ENCODE measurements around the gene SLC11A1. TPM values are rescaled to one million over a fixed set of nuclear protein-coding genes. Genes with fewer than 3 reads are reported as not detected.

The SLC11A1 gene
- total and polyA plus RNA-seq, 4 donors, result 1.9 to 56.1 (median 22.1) TPM

DNA sequence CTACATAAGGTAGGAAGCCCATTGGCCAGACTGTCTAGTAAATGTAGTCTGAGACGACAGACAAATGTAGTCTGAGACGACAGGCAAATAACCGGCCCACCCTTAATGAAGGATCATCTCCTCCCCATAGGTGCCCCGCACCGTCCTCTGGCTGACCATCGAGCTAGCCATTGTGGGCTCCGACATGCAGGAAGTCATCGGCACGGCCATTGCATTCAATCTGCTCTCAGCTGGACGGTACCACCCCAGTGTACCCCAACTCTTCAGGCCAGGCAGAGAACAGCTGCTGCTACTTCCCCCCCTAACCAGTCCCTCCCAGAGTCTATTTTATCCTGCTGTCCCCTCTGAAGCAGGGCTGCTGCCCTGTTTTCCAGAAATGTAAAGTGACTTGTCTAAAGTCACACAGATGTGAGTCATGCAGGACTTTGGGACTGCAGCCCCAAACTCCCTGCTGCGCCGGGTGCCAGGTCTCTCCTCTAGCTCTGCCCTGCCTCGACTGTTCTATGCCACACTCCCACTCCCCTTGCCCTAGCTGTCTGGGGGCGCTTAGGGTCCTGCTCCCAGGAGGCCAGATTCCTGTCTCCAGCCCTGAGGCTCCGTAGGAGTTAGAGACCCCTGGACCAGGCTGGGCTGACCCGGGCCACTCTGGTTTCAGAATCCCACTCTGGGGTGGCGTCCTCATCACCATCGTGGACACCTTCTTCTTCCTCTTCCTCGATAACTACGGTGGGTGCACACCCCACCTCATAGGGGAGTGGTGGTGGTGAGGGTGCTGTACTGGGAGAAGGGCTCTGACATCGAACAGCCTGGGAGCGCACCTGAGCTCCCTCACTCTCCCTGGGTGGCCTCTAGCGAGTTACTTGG lies 4.7 kb downstream of the SLC11A1 start:
- H3K4me3 ChIP-seq (ENCODE audit: low read length in 2 of 2), result no peak overlapping the region
- no peaks in the 10 kb centered on the region for H3K9me3 ChIP-seq (ENCODE audit: control insufficient read depth, low read length)
- H3K36me3 ChIP-seq (ENCODE audit: control insufficient read depth in 1 of 2, insufficient read depth in 2 of 2, low read length in 1 of 2), result no peaks in the 10 kb centered on the region
- no peak overlapping the region for H3K27ac ChIP-seq (ENCODE audit: low read depth in 1 of 2, low read length in 2 of 2)
- no peaks in the 10 kb centered on the region for H3K4me1 ChIP-seq (ENCODE audit: control insufficient read depth in 1 of 2, insufficient read depth in 2 of 2, low read length in 2 of 2)
- DNase-seq (no peak), ATAC-seq (ENCODE audit: low FRiP score) (peak; percentile 4)
- WGBS, 2 donors, result 87 to 89% methylated on average over 23 of the region's 23 CpGs
- intact Hi-C loops (cut with DNase I), result no loop called here
- no peaks in the 10 kb centered on the region for H3K27me3 ChIP-seq (ENCODE audit: control insufficient read depth in 1 of 2, insufficient read depth in 2 of 2, low read length in 1 of 2)

DNA sequence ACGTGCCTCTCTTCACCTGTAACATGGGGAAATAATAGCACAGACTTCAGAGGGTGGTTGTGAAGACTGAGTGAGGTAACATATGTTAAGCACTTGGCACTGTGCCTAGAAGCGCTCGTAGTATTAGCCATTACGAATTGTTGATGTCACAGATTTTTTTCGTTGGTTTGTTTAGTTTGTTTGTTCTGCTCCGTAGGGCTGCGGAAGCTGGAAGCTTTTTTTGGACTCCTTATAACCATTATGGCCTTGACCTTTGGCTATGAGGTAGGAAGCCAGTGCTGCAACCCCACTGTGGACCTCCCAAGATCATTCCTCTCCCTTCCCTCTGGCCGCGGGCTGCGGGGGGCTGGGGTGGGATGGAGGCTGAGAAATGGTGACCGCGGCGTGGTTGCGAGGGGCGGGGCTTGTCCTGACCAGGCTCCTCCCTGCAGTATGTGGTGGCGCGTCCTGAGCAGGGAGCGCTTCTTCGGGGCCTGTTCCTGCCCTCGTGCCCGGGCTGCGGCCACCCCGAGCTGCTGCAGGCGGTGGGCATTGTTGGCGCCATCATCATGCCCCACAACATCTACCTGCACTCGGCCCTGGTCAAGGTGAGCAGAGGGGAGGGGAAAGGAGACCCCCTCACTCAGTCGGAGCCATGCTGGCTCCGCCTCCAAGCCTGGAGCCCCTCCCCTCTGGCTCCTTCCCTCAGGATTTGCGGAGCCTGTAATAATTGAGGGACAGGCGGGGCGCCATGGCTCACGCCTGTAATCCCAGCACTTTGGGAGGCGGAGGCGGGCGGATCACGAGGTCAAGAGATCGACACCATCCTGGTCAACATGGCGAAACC lies 5.5 kb downstream of the SLC11A1 start:
- DNase-seq (peak; percentile 67 to 87), ATAC-seq (ENCODE audit: low FRiP score) (peak; percentile 81)
- Histone ChIP-seq H3K36me3 (ENCODE audit: control insufficient read depth in 1 of 2, insufficient read depth in 2 of 2, low read length in 1 of 2) (no peaks in the 10 kb centered on the region), H3K4me1 (ENCODE audit: control insufficient read depth in 1 of 2, insufficient read depth in 2 of 2, low read length in 2 of 2) (no peaks in the 10 kb centered on the region), H3K27ac (ENCODE audit: low read depth in 1 of 2, low read length in 2 of 2) (no peak overlapping the region), H3K4me3 (ENCODE audit: low read length in 2 of 2) (no peak overlapping the region), H3K27me3 (ENCODE audit: control insufficient read depth in 1 of 2, insufficient read depth in 2 of 2, low read length in 1 of 2) (no peaks in the 10 kb centered on the region), H3K9me3 (ENCODE audit: control insufficient read depth, low read length) (no peaks in the 10 kb centered on the region)
- 19 to 22% methylated on average over 36 to 38 of the region's 38 CpGs for WGBS, 2 donors
- intact Hi-C loops (cut with DNase I), result no loop called here

DNA sequence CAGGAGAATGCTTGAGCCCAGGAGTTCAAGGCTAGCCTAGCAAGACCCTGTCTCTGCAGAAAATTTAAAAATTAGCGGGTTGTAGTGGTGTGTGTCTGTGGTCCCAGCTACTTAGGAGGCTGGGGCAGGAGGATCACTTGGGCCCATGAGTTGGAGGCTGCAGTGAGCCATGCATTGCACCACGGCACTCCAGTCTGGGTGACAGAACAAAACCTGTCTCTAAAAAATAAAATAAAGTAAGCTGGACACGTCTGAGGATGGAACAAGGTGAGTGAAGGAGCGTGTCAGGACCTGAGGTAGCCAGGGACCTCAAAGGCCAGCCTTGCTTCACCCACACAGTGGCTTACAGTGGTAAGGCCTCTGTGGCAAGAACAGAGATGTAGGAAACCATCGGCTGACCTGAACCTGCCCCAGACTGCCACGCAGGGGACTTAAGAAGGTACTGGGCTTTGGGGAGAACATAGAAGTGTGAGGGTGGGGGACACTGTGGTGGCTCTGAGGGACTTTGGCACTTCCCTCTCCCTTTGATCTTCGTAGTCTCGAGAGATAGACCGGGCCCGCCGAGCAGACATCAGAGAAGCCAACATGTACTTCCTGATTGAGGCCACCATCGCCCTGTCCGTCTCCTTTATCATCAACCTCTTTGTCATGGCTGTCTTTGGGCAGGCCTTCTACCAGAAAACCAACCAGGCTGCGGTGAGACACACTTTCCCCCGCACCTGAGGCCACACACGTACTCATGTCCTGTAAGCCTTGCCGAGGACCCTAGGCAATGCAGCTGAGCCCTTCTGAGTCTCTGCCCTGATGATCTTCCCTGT lies 7.5 kb downstream of the SLC11A1 start:
- Histone ChIP-seq H3K36me3 (ENCODE audit: control insufficient read depth in 1 of 2, insufficient read depth in 2 of 2, low read length in 1 of 2) (no peaks in the 10 kb centered on the region), H3K27me3 (ENCODE audit: control insufficient read depth in 1 of 2, insufficient read depth in 2 of 2, low read length in 1 of 2) (no peaks in the 10 kb centered on the region), H3K9me3 (ENCODE audit: control insufficient read depth, low read length) (no peaks in the 10 kb centered on the region), H3K4me1 (ENCODE audit: control insufficient read depth in 1 of 2, insufficient read depth in 2 of 2, low read length in 2 of 2) (no peaks in the 10 kb centered on the region), H3K27ac (ENCODE audit: low read depth in 1 of 2, low read length in 2 of 2) (no peak overlapping the region), H3K4me3 (ENCODE audit: low read length in 2 of 2) (no peak overlapping the region)
- DNase-seq (no peak), ATAC-seq (ENCODE audit: low FRiP score) (no peak)
- WGBS, 2 donors, result 95 to 96% methylated on average over 17 of the region's 17 CpGs
- intact Hi-C loops (cut with DNase I), result loop anchor here in 1 of 2 donors (10.0 kb wide), 1 partner anchor 205 kb away; no protein-coding TSS in a partner anchor

DNA sequence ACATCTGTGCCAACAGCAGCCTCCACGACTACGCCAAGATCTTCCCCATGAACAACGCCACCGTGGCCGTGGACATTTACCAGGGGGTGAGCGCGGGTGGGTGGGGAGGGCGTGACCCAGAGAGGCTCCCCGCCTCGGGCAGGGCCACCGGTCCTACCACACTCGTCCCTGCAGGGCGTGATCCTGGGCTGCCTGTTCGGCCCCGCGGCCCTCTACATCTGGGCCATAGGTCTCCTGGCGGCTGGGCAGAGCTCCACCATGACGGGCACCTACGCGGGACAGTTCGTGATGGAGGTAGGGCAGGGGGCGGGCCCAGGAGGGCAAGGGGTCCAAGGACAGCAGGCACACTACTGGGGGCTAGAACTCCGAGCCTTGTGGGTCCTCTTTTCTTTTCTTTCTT lies 9.1 kb downstream of the SLC11A1 start:
- 96% methylated on average over 23 of the region's 23 CpGs for WGBS, 2 donors
- H3K9me3 ChIP-seq (ENCODE audit: control insufficient read depth, low read length), result no peaks in the 10 kb centered on the region
- no peak overlapping the region for H3K4me3 ChIP-seq (ENCODE audit: low read length in 2 of 2)
- no peaks in the 10 kb centered on the region for H3K4me1 ChIP-seq (ENCODE audit: control insufficient read depth in 1 of 2, insufficient read depth in 2 of 2, low read length in 2 of 2)
- no peaks in the 10 kb centered on the region for H3K36me3 ChIP-seq (ENCODE audit: control insufficient read depth in 1 of 2, insufficient read depth in 2 of 2, low read length in 1 of 2)
- ATAC-seq (ENCODE audit: low FRiP score) (no peak), DNase-seq (no peak)
- intact Hi-C loops (cut with DNase I), result loop anchor here in 1 of 2 donors (10.0 kb wide), 1 partner anchor 206 kb away; no protein-coding TSS in a partner anchor
- H3K27ac ChIP-seq (ENCODE audit: low read depth in 1 of 2, low read length in 2 of 2), result no peak overlapping the region
- H3K27me3 ChIP-seq (ENCODE audit: control insufficient read depth in 1 of 2, insufficient read depth in 2 of 2, low read length in 1 of 2), result no peaks in the 10 kb centered on the region

DNA sequence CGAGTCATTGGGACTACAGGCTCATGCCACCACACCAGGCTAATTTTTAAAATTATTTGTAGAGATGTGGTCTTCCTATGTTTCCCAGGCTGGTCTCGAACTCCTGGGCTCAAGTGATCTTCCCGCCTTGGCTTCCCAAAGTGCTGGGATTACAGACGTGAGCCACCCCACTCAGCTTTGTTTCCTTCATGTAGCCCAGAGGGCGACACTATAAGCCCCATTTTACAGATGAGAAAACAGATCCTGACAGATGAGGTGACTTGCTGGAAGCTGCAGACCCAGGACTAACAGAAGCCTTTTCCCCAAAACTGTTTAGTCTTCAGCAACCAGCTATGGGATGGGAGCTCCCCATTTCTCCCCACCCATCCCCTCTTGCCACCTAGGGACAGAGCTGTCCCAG lies 10.4 kb downstream of the SLC11A1 start:
- Histone ChIP-seq H3K27me3 (ENCODE audit: control insufficient read depth in 1 of 2, insufficient read depth in 2 of 2, low read length in 1 of 2) (no peaks in the 10 kb centered on the region), H3K27ac (ENCODE audit: low read depth in 1 of 2, low read length in 2 of 2) (no peak overlapping the region), H3K4me1 (ENCODE audit: control insufficient read depth in 1 of 2, insufficient read depth in 2 of 2, low read length in 2 of 2) (no peaks in the 10 kb centered on the region), H3K4me3 (ENCODE audit: low read length in 2 of 2) (no peak overlapping the region), H3K36me3 (ENCODE audit: control insufficient read depth in 1 of 2, insufficient read depth in 2 of 2, low read length in 1 of 2) (no peaks in the 10 kb centered on the region), H3K9me3 (ENCODE audit: control insufficient read depth, low read length) (no peaks in the 10 kb centered on the region)
- DNase-seq, result no peak
- intact Hi-C loops (cut with DNase I), result loop anchor here in 1 of 2 donors (10.0 kb wide), 1 partner anchor 208 kb away; no protein-coding TSS in a partner anchor
- 92 to 93% methylated on average over 5 of the region's 5 CpGs for WGBS, 2 donors
- no peak for ATAC-seq (ENCODE audit: low FRiP score)

DNA sequence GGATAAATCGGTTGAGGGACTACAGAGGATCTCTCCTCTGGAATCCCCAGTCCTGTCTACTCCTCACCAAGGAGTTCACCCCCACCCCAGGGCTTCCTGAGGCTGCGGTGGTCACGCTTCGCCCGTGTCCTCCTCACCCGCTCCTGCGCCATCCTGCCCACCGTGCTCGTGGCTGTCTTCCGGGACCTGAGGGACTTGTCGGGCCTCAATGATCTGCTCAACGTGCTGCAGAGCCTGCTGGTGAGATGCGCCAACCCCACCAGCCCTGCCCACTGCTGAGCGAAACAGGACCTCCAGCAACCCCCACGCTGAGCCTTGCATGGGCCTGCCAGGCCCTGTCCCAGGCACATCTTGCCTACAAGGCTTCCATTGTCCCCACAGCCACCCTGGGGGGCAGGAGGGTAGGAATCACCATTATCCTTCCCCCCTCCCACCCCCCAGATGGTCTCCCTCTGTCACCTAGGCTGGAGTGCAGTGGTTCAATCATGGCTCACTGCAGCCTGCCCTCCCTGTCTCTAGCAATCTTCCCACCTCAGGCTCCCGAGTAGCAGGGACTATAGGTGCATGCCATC lies 10.9 kb downstream of the SLC11A1 start:
- intact Hi-C loops (cut with DNase I), result loop anchor here in 1 of 2 donors (10.0 kb wide), 1 partner anchor 208 kb away; no protein-coding TSS in a partner anchor
- no peaks in the 10 kb centered on the region for H3K36me3 ChIP-seq (ENCODE audit: control insufficient read depth in 1 of 2, insufficient read depth in 2 of 2, low read length in 1 of 2)
- H3K27me3 ChIP-seq (ENCODE audit: control insufficient read depth in 1 of 2, insufficient read depth in 2 of 2, low read length in 1 of 2), result no peaks in the 10 kb centered on the region
- no peaks in the 10 kb centered on the region for H3K9me3 ChIP-seq (ENCODE audit: control insufficient read depth, low read length)
- H3K27ac ChIP-seq (ENCODE audit: low read depth in 1 of 2, low read length in 2 of 2), result no peak overlapping the region
- no peaks in the 10 kb centered on the region for H3K4me1 ChIP-seq (ENCODE audit: control insufficient read depth in 1 of 2, insufficient read depth in 2 of 2, low read length in 2 of 2)
- H3K4me3 ChIP-seq (ENCODE audit: low read length in 2 of 2), result no peak overlapping the region
- WGBS, 2 donors, result 82% methylated on average over 12 to 16 of the region's 16 CpGs
- ATAC-seq (ENCODE audit: low FRiP score) (no peak), DNase-seq (no peak)

DNA sequence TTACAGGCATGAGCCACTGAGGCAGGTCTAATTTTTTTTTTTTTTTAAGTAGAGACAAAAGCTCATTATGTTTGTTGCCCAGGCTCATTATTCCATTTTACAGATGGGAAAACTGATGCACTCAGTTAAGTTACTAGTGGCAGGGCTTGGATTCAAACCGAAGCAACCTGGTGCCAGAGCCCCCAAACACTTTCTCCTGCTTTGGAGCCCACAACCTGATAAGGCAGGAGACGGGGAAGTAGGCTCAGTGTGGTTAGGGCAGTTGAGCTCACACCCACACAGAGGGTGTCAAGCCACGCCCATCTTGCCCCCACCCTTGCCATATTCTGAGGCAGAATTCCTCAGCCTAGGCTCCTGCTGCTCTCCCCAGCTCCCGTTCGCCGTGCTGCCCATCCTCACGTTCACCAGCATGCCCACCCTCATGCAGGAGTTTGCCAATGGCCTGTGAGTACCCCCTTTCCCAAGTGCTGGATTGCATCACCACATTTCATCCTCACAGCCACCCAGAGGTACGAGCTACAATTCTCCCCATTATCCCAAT lies 11.7 kb downstream of the SLC11A1 start:
- H3K9me3 ChIP-seq (ENCODE audit: control insufficient read depth, low read length), result no peaks in the 10 kb centered on the region
- no peak overlapping the region for H3K27ac ChIP-seq (ENCODE audit: low read depth in 1 of 2, low read length in 2 of 2)
- no peaks in the 10 kb centered on the region for H3K27me3 ChIP-seq (ENCODE audit: control insufficient read depth in 1 of 2, insufficient read depth in 2 of 2, low read length in 1 of 2)
- intact Hi-C loops (cut with DNase I), result loop anchor here in 1 of 2 donors (2.0 to 10.0 kb wide), 2 partner anchors 23 to 209 kb away; no protein-coding TSS in a partner anchor
- DNase-seq, result peak in 1 of 2 donors; percentile 63
- WGBS, 2 donors, result 82 to 85% methylated on average over 8 of the region's 8 CpGs
- ATAC-seq (ENCODE audit: low FRiP score), result no peak
- no peaks in the 10 kb centered on the region for H3K36me3 ChIP-seq (ENCODE audit: control insufficient read depth in 1 of 2, insufficient read depth in 2 of 2, low read length in 1 of 2)
- H3K4me3 ChIP-seq (ENCODE audit: low read length in 2 of 2), result no peak overlapping the region
- no peaks in the 10 kb centered on the region for H3K4me1 ChIP-seq (ENCODE audit: control insufficient read depth in 1 of 2, insufficient read depth in 2 of 2, low read length in 2 of 2)

Data from aorta (tissue), 5 donors.